Muscle layer of colon (tissue), 2 donors: ENCODE measurements around the gene TMEM50B.
"Not testable (repeated sequence)": the region's sequence is repeated elsewhere in the genome, so short reads cannot be mapped to it uniquely, and the experiment has no call there.

Experiments
- H3K27ac ChIP-seq: one replicate; pipeline ENCODE4 v1.7.0; 2013; ENCODE audit warnings: low read depth, mild to moderate bottlenecking, low read length, moderate library complexity
- H3K27me3 ChIP-seq, 2 donors: one replicate each; pipeline ENCODE4 v1.7.0; 2013; ENCODE audit warnings: low read length in 2 of 2, mild to moderate bottlenecking in 2 of 2; ENCODE audit not compliant: insufficient read depth in 2 of 2, control insufficient read depth in 1 of 2
- H3K36me3 ChIP-seq: one replicate; pipeline ENCODE4 v1.7.0; 2013; ENCODE audit warnings: mild to moderate bottlenecking, low read length; ENCODE audit not compliant: insufficient read depth
- H3K4me1 ChIP-seq: one replicate; pipeline ENCODE4 v1.7.0; 2013; ENCODE audit warnings: mild to moderate bottlenecking, low read length; ENCODE audit not compliant: insufficient read depth
- H3K4me3 ChIP-seq, 2 donors: one replicate each; pipeline ENCODE4 v1.7.0; 2013; ENCODE audit warnings: low read length in 2 of 2, low read depth in 1 of 2, mild to moderate bottlenecking in 1 of 2, moderate library complexity in 1 of 2
- H3K9ac ChIP-seq: one replicate; pipeline ENCODE4 v1.7.0; 2013; ENCODE audit warnings: low read length
- H3K9me3 ChIP-seq: one replicate; pipeline ENCODE4 v1.7.0; 2013; ENCODE audit warnings: mild to moderate bottlenecking, low read length
- donor health status: abdominal sarcoma.
- donor health status: Adenocarcinoma of cecum.

Gene TMEM50B

DNA sequence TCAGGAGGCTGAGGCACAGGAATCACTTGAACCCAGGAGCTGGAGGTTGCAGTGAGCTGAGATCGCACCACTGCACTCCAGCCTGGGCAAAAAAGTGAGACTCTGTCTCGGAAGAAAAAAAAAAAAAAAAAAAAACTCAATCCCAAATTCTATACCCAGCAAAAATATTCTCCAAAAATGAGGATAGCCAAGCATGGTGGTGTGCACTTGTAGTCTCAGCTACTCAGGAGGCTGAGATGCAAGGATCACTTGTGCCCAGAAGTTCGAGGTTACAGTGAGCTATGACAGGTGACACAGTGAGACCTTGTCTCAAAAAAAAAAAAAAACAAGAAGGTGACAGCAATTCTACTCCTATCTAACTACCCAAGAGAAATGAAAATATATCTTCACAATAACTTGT, 6.4 kb downstream of the TMEM50B start:
- H3K4me1 ChIP-seq = peaks cover 3% of the 10 kb centered on the region
- no peaks in the 10 kb centered on the region for H3K27me3 ChIP-seq
- no peak overlapping the region for H3K4me3 ChIP-seq
- H3K27ac ChIP-seq = no peak overlapping the region
- H3K36me3 ChIP-seq = no peaks in the 10 kb centered on the region
- no peaks in the 10 kb centered on the region for H3K9me3 ChIP-seq
- H3K9ac ChIP-seq = no peak overlapping the region

DNA sequence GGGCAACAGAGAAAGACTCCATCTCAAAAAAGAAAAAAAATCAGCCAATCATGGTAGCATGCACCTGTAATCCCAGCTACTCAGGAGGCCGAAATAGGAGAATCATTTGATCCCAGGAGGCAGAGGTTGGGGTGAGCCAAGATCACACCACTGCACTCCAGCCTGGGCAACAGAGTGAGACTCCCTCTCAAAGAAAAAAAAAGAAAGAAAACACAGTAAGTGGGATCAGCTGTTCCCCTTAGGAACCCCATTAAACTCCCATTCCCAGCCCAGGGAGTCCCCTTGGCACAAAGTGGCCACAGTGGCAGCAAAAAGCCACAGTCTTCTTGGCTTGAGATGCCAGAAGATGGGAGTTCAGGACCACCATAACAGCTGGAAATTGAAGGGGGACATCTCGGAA, 9.1 kb downstream of the TMEM50B start:
- Histone ChIP-seq H3K9ac (no peak overlapping the region), H3K27ac (no peak overlapping the region), H3K4me1 (no peaks in the 10 kb centered on the region), H3K4me3 (no peak overlapping the region), H3K36me3 (no peaks in the 10 kb centered on the region), H3K27me3 (no peaks in the 10 kb centered on the region), H3K9me3 (no peaks in the 10 kb centered on the region)

DNA sequence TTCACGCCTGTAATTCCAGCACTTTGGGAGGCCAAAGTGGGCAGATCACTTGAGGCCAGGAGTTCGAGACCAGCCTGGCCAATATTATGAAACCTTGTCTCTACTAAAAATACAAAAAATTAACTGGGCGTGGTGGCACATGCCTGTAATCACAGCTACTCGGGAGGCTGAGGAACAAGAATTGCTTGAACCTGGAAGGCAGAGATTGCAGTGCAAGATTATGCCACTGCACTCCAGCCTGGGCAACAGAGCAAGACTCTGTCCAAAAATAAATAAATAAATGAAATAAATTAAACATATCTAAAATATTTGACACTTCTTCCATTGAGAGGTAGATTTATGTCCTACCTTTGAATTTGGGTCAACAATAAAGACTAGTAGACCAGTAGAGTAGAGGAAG, 10.6 kb downstream of the TMEM50B start:
- H3K9me3 ChIP-seq, H3K4me1 ChIP-seq, H3K27ac ChIP-seq, H3K9ac ChIP-seq, H3K36me3 ChIP-seq, H3K27me3 ChIP-seq, H3K4me3 ChIP-seq: not testable (repeated sequence)

DNA sequence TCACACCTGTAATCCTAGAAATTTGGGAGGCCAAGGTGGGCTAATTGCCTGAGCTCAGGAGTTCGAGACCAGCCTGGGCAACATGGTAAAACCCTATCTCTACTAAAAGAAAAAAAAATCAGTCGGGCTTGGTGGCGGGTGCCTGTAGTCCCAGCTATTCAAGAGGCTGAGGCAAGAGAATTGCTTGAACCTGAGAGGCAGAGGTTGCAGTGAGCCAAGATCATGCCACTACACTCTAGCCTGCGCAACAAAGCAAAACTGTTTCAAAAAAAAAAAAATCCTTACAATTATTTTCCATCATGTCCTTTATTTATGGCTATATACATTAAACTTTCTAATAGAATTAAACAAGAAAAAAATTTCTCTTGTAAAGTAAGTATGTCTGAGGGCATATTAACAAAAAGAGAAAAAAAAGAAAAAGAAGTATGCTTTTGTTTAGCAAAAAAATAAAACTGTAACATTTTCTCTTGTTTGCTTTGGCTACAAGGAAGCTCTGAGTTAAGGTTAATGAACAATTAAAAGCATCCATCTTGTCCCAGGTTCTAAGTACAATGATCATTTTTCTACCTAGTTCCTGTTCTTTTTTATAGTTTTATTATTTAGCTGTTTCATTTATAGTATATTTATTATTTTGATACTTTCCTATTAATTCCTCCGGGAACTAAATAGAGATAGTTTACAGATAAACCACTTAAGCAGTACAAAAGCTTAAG, 18.1 kb downstream of the TMEM50B start:
- Histone ChIP-seq H3K4me3 (no peak overlapping the region), H3K4me1 (no peaks in the 10 kb centered on the region), H3K27ac (no peak overlapping the region), H3K9ac (no peak overlapping the region), H3K27me3 (no peaks in the 10 kb centered on the region), H3K9me3 (no peaks in the 10 kb centered on the region), H3K36me3 (peaks cover 11% of the 10 kb centered on the region)

DNA sequence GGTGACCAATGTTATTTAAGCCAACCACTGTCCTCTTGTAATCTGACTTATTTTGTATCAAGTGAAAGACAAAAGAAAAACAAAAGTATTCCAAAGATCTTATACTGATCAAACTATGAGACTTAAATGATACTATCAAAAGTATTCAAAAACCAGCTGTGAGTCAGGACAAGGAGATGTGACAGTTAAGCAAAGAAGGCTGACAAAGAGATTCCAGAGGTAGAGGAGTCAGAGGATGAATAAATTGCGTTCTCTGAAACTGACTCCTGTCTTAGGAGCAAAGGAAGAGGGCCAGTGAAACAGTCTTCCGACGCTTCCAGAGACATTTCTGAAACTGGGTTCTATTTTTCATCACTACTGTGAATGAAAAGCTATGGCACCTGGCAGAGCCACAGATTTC, 20.9 kb downstream of the TMEM50B start:
- no peaks in the 10 kb centered on the region for H3K27me3 ChIP-seq
- H3K9me3 ChIP-seq = no peaks in the 10 kb centered on the region
- no peaks in the 10 kb centered on the region for H3K4me1 ChIP-seq
- no peak overlapping the region for H3K27ac ChIP-seq
- H3K36me3 ChIP-seq = peaks cover 20% of the 10 kb centered on the region
- H3K4me3 ChIP-seq = no peak overlapping the region
- H3K9ac ChIP-seq = no peak overlapping the region

DNA sequence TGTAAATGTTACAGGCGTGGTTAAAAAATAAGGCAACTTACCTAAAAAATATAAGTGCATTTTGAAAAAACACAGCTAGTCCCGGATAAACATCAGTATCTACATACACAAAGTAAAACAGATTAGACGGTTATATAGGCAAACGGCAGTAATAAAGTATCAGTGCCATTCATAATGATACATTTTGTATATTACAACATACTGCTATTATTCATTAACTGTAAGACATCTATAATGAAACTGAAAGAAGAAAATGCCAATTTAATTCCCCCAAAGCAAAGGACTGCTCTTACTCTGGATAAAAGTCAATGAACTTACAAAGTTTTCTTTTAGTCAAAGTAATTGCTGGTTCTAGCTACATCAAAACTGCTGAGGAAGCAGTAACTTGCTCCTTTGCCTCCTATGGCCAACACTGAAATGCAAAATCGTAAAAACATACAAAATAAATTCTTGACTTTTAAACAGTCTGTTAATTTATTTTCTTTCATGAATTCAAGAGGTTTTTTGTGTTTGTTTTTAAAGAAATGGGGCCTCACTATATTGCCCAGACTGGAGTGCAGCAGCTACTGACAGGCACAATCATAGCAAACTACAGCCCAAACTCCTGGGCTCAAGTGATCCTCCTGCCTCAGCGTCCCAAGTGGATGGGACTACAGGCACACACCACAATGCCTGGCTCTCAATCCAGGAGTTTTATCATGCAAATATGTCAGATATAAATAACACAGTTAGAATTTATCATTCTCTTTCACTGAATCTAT, 23.9 kb downstream of the TMEM50B start:
- H3K9me3 ChIP-seq = no peaks in the 10 kb centered on the region
- no peaks in the 10 kb centered on the region for H3K4me1 ChIP-seq
- peaks cover 29% of the 10 kb centered on the region for H3K36me3 ChIP-seq
- H3K27ac ChIP-seq = no peak overlapping the region
- no peak overlapping the region for H3K9ac ChIP-seq
- H3K27me3 ChIP-seq = no peaks in the 10 kb centered on the region
- no peak overlapping the region for H3K4me3 ChIP-seq

DNA sequence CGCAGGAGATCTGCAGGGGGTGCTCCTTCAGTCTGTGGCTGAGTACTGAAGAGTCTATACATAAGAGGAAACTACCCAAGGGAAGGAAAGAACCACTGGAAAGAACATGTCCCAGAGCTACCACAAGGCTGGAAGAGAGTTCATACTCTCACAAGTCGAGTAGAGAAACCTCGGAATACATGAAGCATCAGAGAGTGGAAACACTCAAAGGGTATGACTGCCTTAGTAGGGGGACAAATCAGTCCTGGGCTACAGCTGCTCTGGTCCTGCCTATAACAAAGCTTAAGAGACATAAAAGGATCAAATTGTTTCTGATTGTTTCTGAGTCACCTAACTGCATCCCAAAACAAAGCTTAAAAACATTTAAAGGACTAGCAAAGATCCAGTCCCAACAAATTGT, 27.4 kb downstream of the TMEM50B start:
- H3K9ac ChIP-seq = no peak overlapping the region
- no peaks in the 10 kb centered on the region for H3K4me1 ChIP-seq
- no peak overlapping the region for H3K27ac ChIP-seq
- H3K36me3 ChIP-seq = peaks cover 17% of the 10 kb centered on the region
- H3K9me3 ChIP-seq = no peaks in the 10 kb centered on the region
- H3K4me3 ChIP-seq = no peak overlapping the region
- H3K27me3 ChIP-seq = no peaks in the 10 kb centered on the region

DNA sequence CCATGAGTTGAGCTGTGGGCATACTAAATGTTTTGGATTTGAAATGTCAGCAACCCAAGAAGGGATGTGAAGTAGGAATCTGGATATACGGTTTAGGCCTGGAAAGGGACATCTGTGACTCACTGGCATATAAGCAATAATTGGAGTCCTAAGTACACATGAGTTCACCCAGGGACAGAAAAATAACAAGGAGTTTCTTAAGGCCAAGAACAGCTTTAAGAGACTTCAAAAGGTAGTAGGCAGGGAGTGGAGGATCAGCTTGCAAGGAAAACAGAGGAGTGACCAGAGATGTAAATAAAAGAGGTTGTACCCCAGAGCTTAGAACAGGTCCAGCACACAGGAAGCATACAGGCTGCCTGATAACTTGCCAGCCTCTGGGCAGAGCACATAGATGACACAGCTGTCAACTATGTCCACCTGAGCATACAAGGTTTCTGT, 28.1 kb downstream of the TMEM50B start:
- Histone ChIP-seq H3K9ac (no peak overlapping the region), H3K4me3 (no peak overlapping the region), H3K4me1 (no peaks in the 10 kb centered on the region), H3K9me3 (no peaks in the 10 kb centered on the region), H3K27me3 (no peaks in the 10 kb centered on the region), H3K36me3 (peaks cover 17% of the 10 kb centered on the region), H3K27ac (no peak overlapping the region)

DNA sequence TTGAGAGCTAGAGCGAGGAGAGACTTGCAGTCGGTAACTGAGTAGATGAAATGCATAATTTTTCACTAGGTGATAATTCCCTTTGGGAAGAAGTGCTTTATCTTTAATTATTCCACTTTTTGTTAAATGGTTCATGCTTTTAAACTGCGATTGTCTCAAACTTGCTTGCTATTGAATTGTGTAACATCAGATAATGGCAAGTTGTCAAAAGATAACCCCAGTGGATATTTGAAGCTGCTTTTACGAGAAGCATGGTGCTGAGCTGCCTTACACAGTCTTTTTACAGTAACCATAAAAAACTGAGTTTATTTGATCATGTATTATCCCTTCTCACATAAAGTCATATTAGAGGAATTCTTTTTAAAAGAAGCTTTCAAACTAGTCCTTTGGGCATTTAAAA, 30.2 kb downstream of the TMEM50B start:
- H3K36me3 ChIP-seq = peaks cover 8% of the 10 kb centered on the region
- no peak overlapping the region for H3K4me3 ChIP-seq
- no peaks in the 10 kb centered on the region for H3K4me1 ChIP-seq
- H3K27me3 ChIP-seq = no peaks in the 10 kb centered on the region
- H3K9ac ChIP-seq = no peak overlapping the region
- no peak overlapping the region for H3K27ac ChIP-seq
- H3K9me3 ChIP-seq = no peaks in the 10 kb centered on the region

DNA sequence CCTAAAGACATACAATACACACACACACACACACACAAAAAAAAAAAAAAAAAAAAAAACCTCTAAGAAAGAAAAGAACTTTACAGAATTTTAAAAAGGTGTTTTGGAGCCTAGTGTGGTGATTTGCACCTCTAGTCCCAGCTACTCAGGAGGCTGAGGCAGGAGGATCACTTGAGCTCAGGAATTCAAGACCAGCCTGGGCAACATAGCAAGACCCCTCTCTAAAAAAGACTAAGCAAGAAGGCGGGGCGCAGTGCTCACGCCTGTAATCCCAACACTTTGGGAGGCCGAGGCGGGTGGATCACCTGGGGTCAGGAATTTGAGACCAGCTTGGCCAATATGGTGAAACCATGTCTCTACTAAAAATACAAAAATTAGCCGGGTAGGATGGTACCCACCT, 33.2 kb downstream of the TMEM50B start:
- not testable (repeated sequence) for H3K4me1 ChIP-seq, H3K27ac ChIP-seq, H3K36me3 ChIP-seq, H3K9me3 ChIP-seq, H3K9ac ChIP-seq, H3K4me3 ChIP-seq, H3K27me3 ChIP-seq

DNA sequence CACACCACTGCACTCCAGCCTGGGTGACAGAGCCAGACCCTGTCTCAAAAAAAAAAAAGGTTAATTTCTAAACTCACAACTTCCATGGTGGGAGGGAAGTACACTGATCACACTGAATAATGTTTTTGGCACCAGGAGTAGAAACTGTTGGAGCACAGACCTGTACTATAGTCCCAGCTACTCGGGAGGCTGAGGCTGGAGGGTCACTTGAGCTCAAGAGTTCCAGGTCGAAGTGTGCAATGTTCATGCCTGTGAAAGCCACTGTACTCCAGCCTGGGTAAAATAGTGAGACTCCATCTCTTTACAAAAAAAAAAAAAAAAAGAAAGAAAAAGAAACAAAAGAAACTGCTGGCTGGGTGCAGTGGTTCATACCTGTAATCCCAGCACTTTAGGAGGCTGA, 35.3 kb downstream of the TMEM50B start:
- H3K9me3 ChIP-seq = no peaks in the 10 kb centered on the region
- no peaks in the 10 kb centered on the region for H3K36me3 ChIP-seq
- no peak overlapping the region for H3K4me3 ChIP-seq
- no peak overlapping the region for H3K27ac ChIP-seq
- H3K9ac ChIP-seq = no peak overlapping the region
- H3K27me3 ChIP-seq = no peaks in the 10 kb centered on the region
- no peaks in the 10 kb centered on the region for H3K4me1 ChIP-seq

DNA sequence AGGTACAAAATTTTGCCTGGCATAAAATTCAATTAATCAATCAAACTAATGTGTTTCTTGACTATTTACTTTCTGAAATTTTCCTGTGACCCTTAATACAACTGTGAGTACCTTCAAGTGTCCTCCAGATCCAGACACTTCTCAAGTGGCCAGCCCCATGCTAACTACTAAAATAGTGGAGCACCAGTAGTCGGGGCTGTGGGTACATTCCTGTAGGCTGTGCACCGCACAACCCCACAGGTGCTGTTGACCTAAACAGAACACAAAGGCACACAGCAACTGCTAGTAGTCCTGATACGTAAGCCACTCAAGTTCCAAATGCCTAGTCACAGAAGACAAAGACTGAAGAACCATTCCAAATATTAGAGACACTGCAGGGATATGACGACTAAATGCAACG, 36.6 kb downstream of the TMEM50B start:
- peaks cover 7% of the 10 kb centered on the region for H3K36me3 ChIP-seq

More for the DNA sequence above, 36.6 kb downstream of the TMEM50B start:
- Histone ChIP-seq H3K27me3 (no peaks in the 10 kb centered on the region), H3K27ac (no peak overlapping the region), H3K9me3 (no peaks in the 10 kb centered on the region), H3K4me1 (no peaks in the 10 kb centered on the region), H3K4me3 (no peak overlapping the region), H3K9ac (no peak overlapping the region)
